ENCODE data around the gene RABGAP1L.

Gene RABGAP1L

GRCh38 chr1:174266991-174267612 is 107.8 kb downstream of the RABGAP1L start:
- Histone ChIP-seq H3K9me3 (ENCODE audit: control insufficient read depth, low read length) (no peaks in the 10 kb centered on the region), H3K27me3 (ENCODE audit: control insufficient read depth, insufficient read depth, low read length) (no peaks in the 10 kb centered on the region), H3K4me2 (ENCODE audit: low read length) (no peak overlapping the region), H3K36me3 (ENCODE audit: control insufficient read depth, insufficient read depth, low read length) (no peaks in the 10 kb centered on the region), H3K9ac (no peak overlapping the region), H3K4me1 (no peaks in the 10 kb centered on the region), H2AFZ (no peak overlapping the region), H3K27ac (no peak overlapping the region), H3K79me2 (no peaks in the 10 kb centered on the region), H3K4me3 (ENCODE audit: low read depth, low read length) (no peak overlapping the region)
- TF ChIP-seq CTCF (IDR thresholded peaks at IDR 0.05): no peak

GRCh38 chr1:174269989-174270651 is 110.8 kb downstream of the RABGAP1L start:
- Histone ChIP-seq H3K79me2 (no peaks in the 10 kb centered on the region), H3K4me1 (no peaks in the 10 kb centered on the region), H3K27me3 (ENCODE audit: control insufficient read depth, insufficient read depth, low read length) (no peaks in the 10 kb centered on the region), H2AFZ (no peak overlapping the region), H3K36me3 (ENCODE audit: control insufficient read depth, insufficient read depth, low read length) (no peaks in the 10 kb centered on the region), H3K9ac (no peak overlapping the region), H3K9me3 (ENCODE audit: control insufficient read depth, low read length) (no peaks in the 10 kb centered on the region), H3K4me3 (ENCODE audit: low read depth, low read length) (no peak overlapping the region), H3K27ac (no peak overlapping the region), H3K4me2 (ENCODE audit: low read length) (no peak overlapping the region)
- no peak for TF ChIP-seq CTCF (IDR thresholded peaks at IDR 0.05)

GRCh38 chr1:174273190-174273589 is 113.9 kb downstream of the RABGAP1L start:
- Histone ChIP-seq H3K4me2 (ENCODE audit: low read length) (no peak overlapping the region), H3K4me3 (ENCODE audit: low read depth, low read length) (no peak overlapping the region), H3K9me3 (ENCODE audit: control insufficient read depth, low read length) (no peaks in the 10 kb centered on the region), H3K36me3 (ENCODE audit: control insufficient read depth, insufficient read depth, low read length) (no peaks in the 10 kb centered on the region), H3K79me2 (no peaks in the 10 kb centered on the region), H3K27ac (no peak overlapping the region), H3K9ac (no peak overlapping the region), H2AFZ (no peak overlapping the region), H3K27me3 (ENCODE audit: control insufficient read depth, insufficient read depth, low read length) (no peaks in the 10 kb centered on the region), H3K4me1 (no peaks in the 10 kb centered on the region)
- no peak for TF ChIP-seq CTCF (IDR thresholded peaks at IDR 0.05)

- Histone ChIP-seq H3K4me2 (ENCODE audit: low read length) (no peak overlapping the region), H3K9me3 (ENCODE audit: control insufficient read depth, low read length) (no peaks in the 10 kb centered on the region), H3K27ac (no peak overlapping the region), H3K36me3 (ENCODE audit: control insufficient read depth, insufficient read depth, low read length) (no peaks in the 10 kb centered on the region), H3K4me3 (ENCODE audit: low read depth, low read length) (no peak overlapping the region), H2AFZ (no peak overlapping the region), H3K4me1 (no peaks in the 10 kb centered on the region), H3K79me2 (no peaks in the 10 kb centered on the region), H3K27me3 (ENCODE audit: control insufficient read depth, insufficient read depth, low read length) (no peaks in the 10 kb centered on the region), H3K9ac (no peak overlapping the region)
- no peak for TF ChIP-seq CTCF (IDR thresholded peaks at IDR 0.05)
Observed at GRCh38 chr1:174273776-174274175, 114.5 kb downstream of the RABGAP1L start.

GRCh38 chr1:174274452-174274851 is 115.1 kb downstream of the RABGAP1L start:
- TF ChIP-seq CTCF (IDR thresholded peaks at IDR 0.05): no peak
- no peaks in the 10 kb centered on the region for H3K9me3 ChIP-seq (ENCODE audit: control insufficient read depth, low read length)
- H3K79me2 ChIP-seq: no peaks in the 10 kb centered on the region
- H3K4me2 ChIP-seq (ENCODE audit: low read length): no peak overlapping the region
- no peaks in the 10 kb centered on the region for H3K27me3 ChIP-seq (ENCODE audit: control insufficient read depth, insufficient read depth, low read length)
- no peak overlapping the region for H3K27ac ChIP-seq
- no peak overlapping the region for H3K9ac ChIP-seq
- H3K4me3 ChIP-seq (ENCODE audit: low read depth, low read length): no peak overlapping the region
- H2AFZ ChIP-seq: no peak overlapping the region
- no peaks in the 10 kb centered on the region for H3K36me3 ChIP-seq (ENCODE audit: control insufficient read depth, insufficient read depth, low read length)
- H3K4me1 ChIP-seq: no peaks in the 10 kb centered on the region
